H1 (cell line): ENCODE data around the gene CALML4. TPM values are rescaled to one million over a fixed set of nuclear protein-coding genes. Genes with fewer than 3 reads are reported as not detected.
A peak's percentile ranks its signal among the peaks of the same experiment; 100 is the strongest.

Source experiments
- JUN ChIP-seq: IDR thresholded peaks from 2 replicates; pipeline ENCODE4 v1.6.1; 2011; ENCODE audit warnings: low read depth, mild to moderate bottlenecking, improper control_type of control experiment, low read length
- KDM4A ChIP-seq: IDR thresholded peaks from one replicate; pipeline ENCODE4 v1.7.1; 2012; ENCODE audit warnings: low read depth, mild to moderate bottlenecking, moderate library complexity, low read length, inconsistent platforms; ENCODE audit not compliant: severe bottlenecking
- POLR2AphosphoS5 ChIP-seq: IDR thresholded peaks from 2 replicates; pipeline ENCODE4 v1.6.1; 2011; ENCODE audit warnings: low read depth, low read length
- SIRT6 ChIP-seq: IDR thresholded peaks from one replicate; pipeline ENCODE4 v1.7.1; 2012; ENCODE audit warnings: low read length, inconsistent platforms
- TBP ChIP-seq: IDR thresholded peaks from 2 replicates; pipeline ENCODE4 v1.6.1; 2011; ENCODE audit warnings: low read depth, low read length, improper control_type of control experiment
- TEAD4 ChIP-seq: IDR thresholded peaks from 2 replicates; pipeline ENCODE4 v1.6.1; 2012; ENCODE audit warnings: low read depth, low read length, inconsistent platforms, mixed read lengths
- YY1 ChIP-seq: IDR thresholded peaks from 2 replicates; pipeline ENCODE4 v1.6.1; 2011; ENCODE audit warnings: low read depth, mild to moderate bottlenecking, low read length
- ZNF274 ChIP-seq: IDR thresholded peaks from 2 replicates; pipeline ENCODE4 v1.7.0; 2012; ENCODE audit warnings: low read length, borderline replicate concordance; ENCODE audit errors: extremely low read depth
- polyA plus RNA-seq, 7 experiments: library from polyadenylated mRNA; depleted of rRNA in 3 of 7; stranded (reverse) in 5 of 7; unstranded in 2 of 7; fragments of >200 nt in 5 of 7; fragments of 200-250 nt in 2 of 7; gene quantifications; 1 replicate in 5 of 7; 2 replicates in 1 of 7; 4 replicates in 1 of 7; pipeline versions ENCODE4 v1.2.1 to v1.2.3, GENCODE V29; 2011 to 2013; ENCODE audit warnings: missing spikeins in 2 of 7, mixed read lengths in 2 of 7
- total RNA-seq: library from RNA; stranded (reverse); fragmentation: NEBNext Ultra II Directional; extraction: Animal tissue kit (Norgen Biotek cat#: 25700); gene quantifications from 2 replicates; pipeline ENCODE4 v1.2.1, GENCODE V29; 2021
- TF ChIP-seq, protein P1 (sequence below): IDR thresholded peaks from 2 replicates; pipeline ENCODE4 v1.6.1; 2011; ENCODE audit warnings: low read length, improper control_type of control experiment
- TF ChIP-seq, protein P2 (sequence below): IDR thresholded peaks from 2 replicates; pipeline ENCODE4 v1.6.1; 2012; ENCODE audit warnings: inconsistent platforms
- TF ChIP-seq, protein P3 (sequence below): IDR thresholded peaks from 2 replicates; pipeline ENCODE4 v1.6.1; 2012; ENCODE audit warnings: inconsistent platforms

Gene CALML4
- total and polyA plus RNA-seq, 2 of the 8 experiments (the other 6 are each of a cell fraction or from before 2014, with no cell fraction given), result 3.8 to 12.5 TPM

- TF ChIP-seq, protein P1, sequence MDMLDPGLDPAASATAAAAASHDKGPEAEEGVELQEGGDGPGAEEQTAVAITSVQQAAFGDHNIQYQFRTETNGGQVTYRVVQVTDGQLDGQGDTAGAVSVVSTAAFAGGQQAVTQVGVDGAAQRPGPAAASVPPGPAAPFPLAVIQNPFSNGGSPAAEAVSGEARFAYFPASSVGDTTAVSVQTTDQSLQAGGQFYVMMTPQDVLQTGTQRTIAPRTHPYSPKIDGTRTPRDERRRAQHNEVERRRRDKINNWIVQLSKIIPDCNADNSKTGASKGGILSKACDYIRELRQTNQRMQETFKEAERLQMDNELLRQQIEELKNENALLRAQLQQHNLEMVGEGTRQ, result peak; percentile 78
- TF ChIP-seq KDM4A, result peak; percentile 86
- no peak for TF ChIP-seq ZNF274
- peak; percentile 56; the same call in 1 of the 2 replicates for TF ChIP-seq TBP
- 0 out of 2 replicates have a peak, but pooled peaks have one; percentile 0 for TF ChIP-seq TEAD4
- TF ChIP-seq, protein P2, sequence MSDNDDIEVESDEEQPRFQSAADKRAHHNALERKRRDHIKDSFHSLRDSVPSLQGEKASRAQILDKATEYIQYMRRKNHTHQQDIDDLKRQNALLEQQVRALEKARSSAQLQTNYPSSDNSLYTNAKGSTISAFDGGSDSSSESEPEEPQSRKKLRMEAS, result peak; percentile 97
- TF ChIP-seq JUN, result peak; percentile 69; the same call in 1 of the 2 replicates
- TF ChIP-seq, protein P3, sequence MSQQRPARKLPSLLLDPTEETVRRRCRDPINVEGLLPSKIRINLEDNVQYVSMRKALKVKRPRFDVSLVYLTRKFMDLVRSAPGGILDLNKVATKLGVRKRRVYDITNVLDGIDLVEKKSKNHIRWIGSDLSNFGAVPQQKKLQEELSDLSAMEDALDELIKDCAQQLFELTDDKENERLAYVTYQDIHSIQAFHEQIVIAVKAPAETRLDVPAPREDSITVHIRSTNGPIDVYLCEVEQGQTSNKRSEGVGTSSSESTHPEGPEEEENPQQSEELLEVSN, result peak; percentile 97; the same call in 1 of the 2 replicates
- TF ChIP-seq POLR2AphosphoS5, result 0 out of 2 replicates have a peak, but pooled peaks have one; percentile 68
- TF ChIP-seq YY1, result 0 out of 2 replicates have a peak, but pooled peaks have one; percentile 45
- TF ChIP-seq SIRT6, result no peak
These were observed 24.4 kb upstream of the CALML4 start, which contains the start of gene CLN6 (continued) for GRCh38 chr15:68229386-68230156.
